Measurements from ENCODE around the gene COQ10A. TPM values are rescaled to one million over a fixed set of nuclear protein-coding genes. Genes with fewer than 3 reads are reported as not detected.
A peak's percentile ranks its signal among the peaks of the same experiment; 100 is the strongest.

Gene COQ10A
- total and polyA plus RNA-seq, 2 of the 13 experiments (the other 11 are each of a cell fraction or from before 2014, with no cell fraction given): 21.0 to 37.3 TPM

DNA sequence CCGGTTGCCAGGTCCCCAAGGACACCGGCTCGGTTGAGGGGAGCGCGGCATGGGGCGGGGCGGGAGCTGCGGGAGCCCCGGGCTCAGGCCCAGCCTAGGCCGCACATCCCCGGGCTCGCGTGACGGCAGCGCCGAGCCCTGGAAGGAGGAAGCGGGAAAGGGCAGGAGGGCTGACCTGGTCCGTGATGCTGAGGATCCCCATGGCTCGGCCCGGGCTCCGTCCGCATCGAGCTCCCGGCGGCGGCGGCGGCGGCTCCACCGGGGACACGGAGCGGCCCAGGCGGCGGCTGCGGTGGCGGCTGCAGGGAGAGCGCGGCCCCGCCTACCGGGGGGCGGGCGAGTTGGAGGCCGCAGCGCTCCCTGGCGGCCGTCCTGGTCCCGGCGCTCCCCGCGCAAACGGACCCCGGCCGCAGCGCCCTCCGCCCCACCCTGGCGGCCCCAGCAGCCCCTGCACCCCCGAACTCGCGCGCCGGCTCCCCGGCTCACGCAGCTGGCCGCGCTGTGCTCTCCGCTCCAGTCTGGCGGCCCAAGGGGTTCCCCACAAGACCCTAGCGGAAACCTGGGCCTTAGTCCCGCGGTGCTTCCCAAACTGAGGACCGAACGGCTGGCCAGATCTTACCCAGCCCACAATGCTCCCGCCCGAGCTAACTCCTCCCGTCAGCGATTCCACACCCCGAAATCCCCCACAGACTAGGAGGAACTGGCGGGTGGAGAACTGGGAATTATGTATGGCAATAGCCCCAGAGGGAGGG lies 8.5 kb upstream of the COQ10A start, which contains the start of gene ANKRD52:
TSS of gene ANKRD52 (minus strand) at position 317 of the 752 bp plus-strand sequence. CDS start at position 202, 115 bp downstream.
- no peaks in the 10 kb centered on the region for H3K27me3 ChIP-seq (ENCODE audit: control insufficient read depth in 1 of 2, insufficient read depth in 2 of 2, low read length in 2 of 2)
- H3K4me3 ChIP-seq (replicated peaks in 1 of 3; ENCODE audit: insufficient read depth in 1 of 3, low read depth in 2 of 3, low read length in 3 of 3): peak within 1 kb of the TSS; percentile 74 to 96 (median 88)
- intact Hi-C loops (cut with micrococcal nuclease; ENCODE audit: unreplicated experiment): loop anchor here (1.0 to 5.0 kb wide), 2 partner anchors 36 to 65 kb away; partner anchors contain the start of genes NABP2 and RNF41
- peak within 1 kb of the TSS; percentile 45 for H3K27ac ChIP-seq (ENCODE audit: extremely low read length, insufficient read depth, low read length)
- peaks cover 28% of the 10 kb centered on the region for H3K4me1 ChIP-seq (ENCODE audit: insufficient read depth, low read length)
- H3K9me3 ChIP-seq (ENCODE audit: low read length): no peaks in the 10 kb centered on the region
- BruUV-seq (replicated peaks): no TSS peak
- H3K79me2 ChIP-seq (ENCODE audit: insufficient read depth, low read length): peaks cover 10% of the 10 kb centered on the region
- FAIRE-seq (no peak), DNase-seq (ENCODE audit: low spot score) (peak; percentile 26), ATAC-seq (peak; percentile 92)
- WGBS (ENCODE audit: low lambda C conversion rate): 1% methylated on average over 19 of the region's 78 CpGs
- peaks cover 8 to 23% of the 10 kb centered on the region in 2 experiments for H3K36me3 ChIP-seq (replicated peaks in 1 of 2; ENCODE audit: control insufficient read depth in 1 of 2, insufficient read depth in 2 of 2, low read length in 2 of 2)
- H4K20me1 ChIP-seq (ENCODE audit: insufficient read depth, low read length): no peaks in the 10 kb centered on the region
- H3K9ac ChIP-seq (ENCODE audit: insufficient read depth, low read depth, low read length): peak within 1 kb of the TSS; percentile 79
- H3K4me2 ChIP-seq (ENCODE audit: low read depth, low read length): peak within 1 kb of the TSS; percentile 97
- ChIA-PET POLR2A (interaction anchor here (0.5 to 3.5 kb wide), 9 partner anchors 9 to 177 kb away, joined by 3 to 24 read pairs (median 6); partner anchors contain the start of genes CNPY2, COQ10A, CS and RNF41), CTCF (ENCODE audit: low intra/inter-chr PET ratio, low total read pairs) (interaction anchor here (0.7 to 2.1 kb wide), 7 partner anchors 9 to 67 kb away, joined by 3 to 12 read pairs (median 6); partner anchors contain the start of genes COQ10A, NABP2 and SLC39A5)
- peak within 1 kb of the TSS; percentile 86 for H2AFZ ChIP-seq (ENCODE audit: low read length)
- in situ Hi-C loops (cut with HindIII; ENCODE audit: extremely low pct_ligation_motif_present, low pct_unique_long_range_greater_than_20kb): loop anchor here (5.0 kb wide), 2 partner anchors 36 to 66 kb away; partner anchors contain the start of genes NABP2 and RNF41
- TF ChIP-seq ZMYM2 (CRISPR knock-in tag; IDR thresholded peaks at IDR 0.05) (0 out of 2 replicates have a peak, but pooled peaks have one; percentile 19), XRCC5 (optimal IDR thresholded peaks at IDR 0.05; ENCODE audit: low read length) (peak; percentile 55), ZNF780A (CRISPR knock-in tag; IDR thresholded peaks at IDR 0.05) (peak; percentile 53; the same call in 1 of the 2 replicates), ZNF276 (CRISPR knock-in tag; IDR thresholded peaks at IDR 0.05; ENCODE audit: low read depth) (0 out of 2 replicates have a peak, but pooled peaks have one; percentile 41), NFYC (CRISPR knock-in tag; IDR thresholded peaks at IDR 0.05) (no peak), ZNF275 (CRISPR knock-in tag; IDR thresholded peaks at IDR 0.05; ENCODE audit: borderline replicate concordance) (0 out of 2 replicates have a peak, but pooled peaks have one; percentile 48), ARNT2 (CRISPR knock-in tag; IDR thresholded peaks at IDR 0.05; ENCODE audit: low read depth) (peak; percentile 72; the same call in 1 of the 2 replicates), ZFY (CRISPR knock-in tag; IDR thresholded peaks at IDR 0.05) (peak; percentile 99), ZNF468 (CRISPR knock-in tag; IDR thresholded peaks at IDR 0.05) (0 out of 2 replicates have a peak, but pooled peaks have one; percentile 26), ZNF724P (CRISPR knock-in tag; IDR thresholded peaks at IDR 0.05; ENCODE audit: borderline replicate concordance) (peak; percentile 58; the same call in 1 of the 2 replicates), PTBP1 (IDR thresholded peaks at IDR 0.05; ENCODE audit: low read depth, low read length, poor library complexity, severe bottlenecking) (no peak), ZNF225 (CRISPR knock-in tag; IDR thresholded peaks at IDR 0.05) (no peak), ZNF501 (CRISPR knock-in tag; IDR thresholded peaks at IDR 0.05) (peak; percentile 14; the same call in 1 of the 2 replicates), ZMYM4 (CRISPR knock-in tag; IDR thresholded peaks at IDR 0.05) (peak; percentile 12; the same call in 1 of the 2 replicates), ZSCAN31 (CRISPR knock-in tag; IDR thresholded peaks at IDR 0.05; ENCODE audit: low read depth) (peak; percentile 50; the same call in 1 of the 2 replicates), REL (CRISPR knock-in tag; conservative IDR thresholded peaks at IDR 0.05) (0 out of 2 replicates have a peak, but pooled peaks have one; percentile 61), ZNF138 (CRISPR knock-in tag; IDR thresholded peaks at IDR 0.05; ENCODE audit: low read depth) (peak; percentile 40; the same call in 1 of the 2 replicates), ZNF564 (CRISPR knock-in tag; IDR thresholded peaks at IDR 0.05) (peak; percentile 73; the same call in 1 of the 2 replicates)
- TF ChIP-seq, protein P1, sequence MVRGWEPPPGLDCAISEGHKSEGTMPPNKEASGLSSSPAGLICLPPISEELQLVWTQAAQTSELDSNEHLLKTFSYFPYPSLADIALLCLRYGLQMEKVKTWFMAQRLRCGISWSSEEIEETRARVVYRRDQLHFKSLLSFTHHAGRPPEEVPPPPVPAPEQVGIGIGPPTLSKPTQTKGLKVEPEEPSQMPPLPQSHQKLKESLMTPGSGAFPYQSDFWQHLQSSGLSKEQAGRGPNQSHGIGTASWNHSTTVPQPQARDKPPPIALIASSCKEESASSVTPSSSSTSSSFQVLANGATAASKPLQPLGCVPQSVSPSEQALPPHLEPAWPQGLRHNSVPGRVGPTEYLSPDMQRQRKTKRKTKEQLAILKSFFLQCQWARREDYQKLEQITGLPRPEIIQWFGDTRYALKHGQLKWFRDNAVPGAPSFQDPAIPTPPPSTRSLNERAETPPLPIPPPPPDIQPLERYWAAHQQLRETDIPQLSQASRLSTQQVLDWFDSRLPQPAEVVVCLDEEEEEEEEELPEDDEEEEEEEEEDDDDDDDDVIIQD (CRISPR knock-in tag; IDR thresholded peaks at IDR 0.05; ENCODE audit: low read depth): no peak

Data from HepG2 (cell line).